Keratinocyte (primary cell): ENCODE measurements around the gene SUSD4.

Source experiments
- CTCF ChIP-seq, 3 experiments: IDR thresholded peaks in 1 of 3; conservative IDR thresholded peaks in 1 of 3; optimal IDR thresholded peaks in 1 of 3; 2 replicates in 2 of 3; 3 replicates in 1 of 3; pipeline versions ENCODE3 to v1.5.1; 2011; ENCODE audit warnings: low read length in 3 of 3, mild to moderate bottlenecking in 3 of 3, moderate library complexity in 2 of 3, control low read depth in 1 of 3, inconsistent platforms in 1 of 3; ENCODE audit not compliant: insufficient read depth in 2 of 3; ENCODE audit errors: extremely low read depth in 1 of 3
- EZH2 ChIP-seq: IDR thresholded peaks from one replicate; pipeline ENCODE4 v1.6.1; 2012; ENCODE audit warnings: inconsistent platforms, mild to moderate bottlenecking, low read length, moderate library complexity

DNA sequence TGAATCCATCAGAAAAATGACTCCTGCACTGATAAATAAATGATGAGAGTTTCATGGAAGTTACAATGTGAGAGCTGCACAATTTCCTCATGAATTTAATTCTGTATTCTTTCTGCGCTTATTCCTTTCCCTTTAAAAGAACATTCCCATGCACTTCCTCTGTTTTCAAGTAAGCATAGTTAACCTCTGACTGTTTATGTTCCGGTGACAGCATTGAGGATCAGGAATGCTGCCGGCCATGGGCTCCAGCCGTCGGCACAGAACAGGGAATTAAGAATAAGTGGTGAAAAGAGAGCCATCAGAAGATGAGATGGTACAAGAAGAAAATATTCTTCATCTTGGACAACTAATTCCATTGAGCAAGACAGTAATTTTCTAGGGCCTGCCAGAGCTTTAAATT, 65.3 kb downstream of the SUSD4 start:
- TF ChIP-seq CTCF (optimal IDR thresholded peaks at IDR 0.05 in 1 of 3, IDR thresholded peaks at IDR 0.05 in 1 of 3, conservative IDR thresholded peaks at IDR 0.05 in 1 of 3; ENCODE audit: extremely low read depth in 1 of 3, insufficient read depth in 2 of 3, low read length in 3 of 3) (no peak), EZH2 (no peak)
